ENCODE measurements around the gene ERF.

ERF gene

DNA sequence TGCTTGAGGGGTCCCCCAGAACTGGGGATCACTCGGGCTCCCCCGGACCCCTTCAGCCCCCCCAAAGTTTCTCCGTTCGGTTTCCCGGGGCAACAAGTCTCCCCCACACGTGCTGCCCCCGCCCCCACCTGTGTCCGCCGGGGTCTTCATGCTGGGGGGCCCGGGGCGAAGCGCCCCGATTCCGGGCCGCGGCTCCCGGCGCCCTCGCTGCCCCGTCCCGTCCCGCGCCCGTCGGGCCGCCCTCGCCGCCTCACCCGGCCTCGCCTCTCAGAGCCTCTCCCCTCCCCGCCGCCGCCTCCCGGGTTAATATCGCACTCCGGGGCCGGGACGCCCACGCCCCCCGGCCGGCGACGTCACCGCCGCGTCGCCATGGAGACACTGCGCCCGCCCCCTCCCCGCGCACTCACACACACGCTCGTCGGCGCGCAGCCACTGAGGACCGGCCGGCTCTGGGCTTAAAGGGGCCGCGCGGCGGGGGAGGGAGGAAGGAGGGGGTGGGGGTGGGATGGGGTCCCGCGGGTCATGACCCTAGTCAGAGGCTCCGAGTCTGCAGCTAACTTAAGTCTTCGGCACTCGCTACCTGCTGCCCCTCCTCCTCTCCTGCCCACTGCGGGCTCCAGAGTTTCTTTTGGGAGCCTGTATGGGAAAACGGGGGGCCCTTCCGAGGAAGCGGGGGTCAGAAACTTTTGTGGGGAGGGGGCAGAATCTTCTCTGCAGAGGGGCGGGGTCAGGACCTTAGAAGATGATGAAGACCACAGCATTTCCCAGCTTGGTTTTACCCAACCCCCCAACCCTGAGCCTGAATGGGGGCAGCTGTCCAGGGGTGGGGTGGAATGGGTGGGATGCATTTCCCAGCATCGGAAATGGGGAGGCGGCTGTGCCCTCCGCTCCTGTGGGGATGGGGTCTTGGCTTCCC lies at the start of gene ERF:
Gene ERF (minus strand): TSS at position 279 of the 916 bp plus-strand sequence. CDS start 129 bp downstream, at position 150.
- TF ChIP-seq, protein P1, sequence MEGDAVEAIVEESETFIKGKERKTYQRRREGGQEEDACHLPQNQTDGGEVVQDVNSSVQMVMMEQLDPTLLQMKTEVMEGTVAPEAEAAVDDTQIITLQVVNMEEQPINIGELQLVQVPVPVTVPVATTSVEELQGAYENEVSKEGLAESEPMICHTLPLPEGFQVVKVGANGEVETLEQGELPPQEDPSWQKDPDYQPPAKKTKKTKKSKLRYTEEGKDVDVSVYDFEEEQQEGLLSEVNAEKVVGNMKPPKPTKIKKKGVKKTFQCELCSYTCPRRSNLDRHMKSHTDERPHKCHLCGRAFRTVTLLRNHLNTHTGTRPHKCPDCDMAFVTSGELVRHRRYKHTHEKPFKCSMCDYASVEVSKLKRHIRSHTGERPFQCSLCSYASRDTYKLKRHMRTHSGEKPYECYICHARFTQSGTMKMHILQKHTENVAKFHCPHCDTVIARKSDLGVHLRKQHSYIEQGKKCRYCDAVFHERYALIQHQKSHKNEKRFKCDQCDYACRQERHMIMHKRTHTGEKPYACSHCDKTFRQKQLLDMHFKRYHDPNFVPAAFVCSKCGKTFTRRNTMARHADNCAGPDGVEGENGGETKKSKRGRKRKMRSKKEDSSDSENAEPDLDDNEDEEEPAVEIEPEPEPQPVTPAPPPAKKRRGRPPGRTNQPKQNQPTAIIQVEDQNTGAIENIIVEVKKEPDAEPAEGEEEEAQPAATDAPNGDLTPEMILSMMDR (IDR thresholded peaks at IDR 0.05; ENCODE audit: insufficient read depth, low read depth, low read length, missing control alignments): no peak
- H3K4me3 ChIP-seq (ENCODE audit: low read length): peak within 1 kb of the TSS; percentile 94
- peak; percentile 95 for DNase-seq (ENCODE audit: low read depth)

DNA sequence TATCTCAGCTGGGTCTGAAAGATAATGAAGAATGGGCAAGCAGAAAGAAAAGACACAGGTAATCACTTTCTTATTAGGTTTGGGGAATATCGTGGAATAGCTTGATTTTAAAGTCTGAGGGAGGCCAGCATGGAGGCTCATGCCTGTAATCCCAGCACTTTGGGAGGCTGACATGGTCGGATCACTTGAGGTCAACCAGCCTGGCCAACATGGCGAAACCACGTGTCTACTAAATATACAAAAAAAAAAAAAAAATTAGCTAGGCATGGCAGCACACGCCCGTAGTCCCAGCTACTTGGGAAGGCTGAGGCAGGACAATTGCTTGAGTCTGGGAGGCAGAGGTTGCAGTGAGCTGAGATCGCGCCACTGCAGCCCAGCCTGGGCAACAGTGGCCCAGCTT lies 48.9 kb upstream of the ERF start:
- TF ChIP-seq, protein P1 (IDR thresholded peaks at IDR 0.05; ENCODE audit: insufficient read depth, low read depth, low read length, missing control alignments): no peak
- DNase-seq (ENCODE audit: low read depth): no peak
- no peak overlapping the region for H3K4me3 ChIP-seq (ENCODE audit: low read length)

DNA sequence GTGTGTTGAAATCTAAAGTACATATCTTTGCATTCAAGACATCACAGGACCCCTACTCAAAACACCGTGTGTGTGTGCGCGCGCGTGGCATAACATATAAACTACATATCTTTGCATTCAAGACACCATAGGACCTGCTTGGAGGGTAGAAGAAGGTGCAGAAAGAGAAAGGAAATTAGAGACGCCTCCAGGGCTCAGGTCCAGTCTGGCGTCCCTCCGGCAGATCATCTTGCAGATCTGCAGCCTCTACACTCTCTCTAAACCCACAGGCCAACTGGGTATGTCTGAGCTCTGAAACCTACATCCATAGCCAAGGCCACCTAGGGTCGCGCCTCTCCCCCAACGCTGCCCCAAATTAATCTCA lies 48.2 kb upstream of the ERF start:
- H3K4me3 ChIP-seq (ENCODE audit: low read length): peak overlapping the region; percentile 61
- DNase-seq (ENCODE audit: low read depth): no peak
- TF ChIP-seq, protein P1 (IDR thresholded peaks at IDR 0.05; ENCODE audit: insufficient read depth, low read depth, low read length, missing control alignments): no peak

DNA sequence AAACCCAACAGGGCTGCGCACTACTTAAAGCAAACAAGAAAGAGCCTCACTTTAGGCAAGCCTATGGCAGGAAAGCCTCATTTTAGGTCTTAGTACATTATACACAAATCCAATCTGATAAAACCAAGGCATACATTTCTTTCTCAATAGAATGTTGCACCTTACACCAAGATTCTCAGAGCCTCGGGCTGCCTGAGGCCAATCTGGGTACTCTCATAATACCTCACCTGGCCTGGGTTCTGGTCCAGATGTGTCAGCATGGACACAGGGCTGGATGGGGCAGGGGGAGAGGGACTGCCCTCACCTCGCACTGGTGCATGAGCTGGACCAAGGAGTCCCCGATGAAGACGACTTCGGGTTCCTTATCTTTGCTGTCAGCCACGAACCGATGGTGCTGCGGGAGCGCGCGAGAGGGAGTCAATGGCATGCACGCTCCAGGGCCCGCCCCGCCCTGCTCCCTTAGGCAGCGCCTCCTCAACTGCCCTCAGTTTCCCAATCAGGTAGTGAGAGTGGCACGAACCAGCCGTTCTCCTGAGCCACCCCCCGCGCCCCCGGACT lies 46.8 kb upstream of the ERF start, which contains the start of gene PRR19:
Gene PRR19 (plus strand): TSS at position 487 of the 558 bp plus-strand sequence. CDS start 7,453 bp downstream, outside the sequence.
- TF ChIP-seq, protein P1 (IDR thresholded peaks at IDR 0.05; ENCODE audit: insufficient read depth, low read depth, low read length, missing control alignments): no peak
- DNase-seq (ENCODE audit: low read depth): peak; percentile 42
- H3K4me3 ChIP-seq (ENCODE audit: low read length): peak within 1 kb of the TSS; percentile 61

DNA sequence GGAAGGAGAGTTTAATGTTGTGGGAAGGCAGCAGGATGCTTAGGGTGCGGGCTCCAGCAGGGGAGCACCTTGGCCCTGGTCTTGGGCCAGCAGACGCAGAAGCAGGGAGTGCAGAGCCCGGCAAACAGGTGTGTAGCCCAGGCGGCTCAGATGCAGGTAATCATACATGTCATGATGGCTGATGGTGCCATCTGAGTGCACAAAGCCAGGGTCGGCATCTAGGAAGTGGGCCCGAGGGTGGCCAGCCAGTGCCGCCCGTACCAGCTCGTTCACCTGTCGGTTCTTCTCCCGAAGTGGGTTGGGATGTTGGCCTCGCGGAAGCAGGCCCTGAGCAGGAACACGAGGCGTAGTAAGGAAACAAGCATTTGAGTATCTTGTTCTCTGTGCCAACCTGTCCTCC lies 42.1 kb upstream of the ERF start:
- DNase-seq (ENCODE audit: low read depth): no peak
- TF ChIP-seq, protein P1 (IDR thresholded peaks at IDR 0.05; ENCODE audit: insufficient read depth, low read depth, low read length, missing control alignments): no peak
- no peak overlapping the region for H3K4me3 ChIP-seq (ENCODE audit: low read length)

DNA sequence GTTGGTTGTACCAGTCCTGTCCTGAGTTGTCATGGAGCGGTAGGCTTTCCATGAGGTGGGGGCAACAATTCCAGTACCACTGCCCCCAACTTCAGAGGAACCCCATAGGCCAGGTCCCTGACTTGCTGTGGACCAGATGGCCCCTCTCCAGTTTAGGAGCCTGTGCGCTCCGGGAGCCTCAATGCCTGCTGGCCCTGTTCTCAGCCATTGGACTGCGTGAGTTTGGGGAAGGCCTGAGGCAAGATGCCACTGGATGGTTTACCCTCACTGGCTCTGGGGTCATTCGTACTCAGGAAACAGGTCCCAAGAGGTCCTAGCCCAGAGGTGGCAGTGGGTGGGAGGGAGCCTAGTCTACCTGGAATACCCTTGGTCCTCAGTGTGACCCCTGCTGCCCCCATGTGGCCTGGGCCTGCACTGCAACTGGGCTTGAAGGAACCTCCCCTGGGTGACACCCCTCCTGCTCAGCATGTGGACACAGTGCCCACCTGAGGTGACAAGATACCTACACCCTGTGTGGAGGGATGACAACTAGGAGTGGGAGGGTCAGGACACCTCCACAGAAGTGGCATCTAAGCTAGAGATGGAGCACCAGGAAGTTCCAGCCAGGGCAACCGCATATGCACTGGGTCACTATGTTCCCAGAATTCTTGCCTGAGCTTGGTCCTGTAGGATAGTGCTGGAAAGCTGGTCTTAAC lies 41.0 kb upstream of the ERF start:
- H3K4me3 ChIP-seq (ENCODE audit: low read length): no peak overlapping the region
- DNase-seq (ENCODE audit: low read depth): peak; percentile 72
- TF ChIP-seq, protein P1 (IDR thresholded peaks at IDR 0.05; ENCODE audit: insufficient read depth, low read depth, low read length, missing control alignments): peak; percentile 98

Data from epithelial cell of esophagus (primary cell).